Measurements from ENCODE around the gene TRIM8. TPM values are rescaled to one million over a fixed set of nuclear protein-coding genes. Genes with fewer than 3 reads are reported as not detected.

TRIM8 gene
- total RNA-seq, 1 donor from 2014 or later = 44.4 TPM

DNA sequence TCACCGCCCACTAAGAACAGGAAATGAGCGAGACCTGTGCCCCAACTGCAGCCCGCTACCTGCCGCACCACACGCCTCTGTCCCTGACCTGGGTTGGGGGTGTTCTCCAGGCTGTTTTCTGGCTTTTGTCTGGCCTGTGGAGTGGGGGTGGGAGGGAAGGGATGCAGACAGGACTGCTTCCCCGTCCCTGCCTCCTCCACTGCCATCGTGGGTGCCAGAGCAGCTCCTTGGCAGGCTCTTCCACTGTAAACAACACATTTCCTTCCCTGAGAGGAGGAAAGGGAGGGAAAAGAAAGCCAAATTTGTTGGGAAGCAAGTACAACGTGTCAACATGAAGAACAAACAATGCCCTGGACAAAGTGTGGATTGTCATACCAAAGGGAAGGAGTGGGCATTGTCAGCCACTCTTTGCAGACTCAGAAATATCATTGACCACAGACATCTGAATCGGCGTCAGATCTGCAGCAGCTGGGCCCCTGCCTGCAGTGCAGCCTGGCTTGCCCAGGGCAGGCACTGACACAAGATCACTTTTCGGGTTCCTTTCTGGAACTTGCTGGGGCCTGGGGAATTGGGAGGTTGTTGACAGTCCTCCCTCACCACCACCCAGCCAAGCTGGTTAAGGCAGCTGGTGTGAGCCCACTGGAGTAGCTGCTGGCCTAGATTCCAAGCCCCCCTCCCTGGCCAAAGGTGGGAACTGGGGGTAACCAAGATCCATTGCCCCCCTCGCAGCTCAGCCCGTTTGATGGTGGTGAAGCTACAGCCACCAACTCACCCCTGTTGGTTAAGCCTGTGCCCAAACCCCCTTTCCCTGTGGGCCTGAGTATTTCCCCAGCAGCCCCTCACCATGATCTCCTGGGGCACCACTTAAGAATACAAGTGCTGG, 22.6 kb upstream of the TRIM8 start:
- H3K36me3 ChIP-seq (ENCODE audit: control insufficient read depth in 3 of 3, insufficient read depth in 3 of 3, low read length in 3 of 3) = peaks cover 0 to 9% (median 0%) of the 10 kb centered on the region in 3 donors

DNA sequence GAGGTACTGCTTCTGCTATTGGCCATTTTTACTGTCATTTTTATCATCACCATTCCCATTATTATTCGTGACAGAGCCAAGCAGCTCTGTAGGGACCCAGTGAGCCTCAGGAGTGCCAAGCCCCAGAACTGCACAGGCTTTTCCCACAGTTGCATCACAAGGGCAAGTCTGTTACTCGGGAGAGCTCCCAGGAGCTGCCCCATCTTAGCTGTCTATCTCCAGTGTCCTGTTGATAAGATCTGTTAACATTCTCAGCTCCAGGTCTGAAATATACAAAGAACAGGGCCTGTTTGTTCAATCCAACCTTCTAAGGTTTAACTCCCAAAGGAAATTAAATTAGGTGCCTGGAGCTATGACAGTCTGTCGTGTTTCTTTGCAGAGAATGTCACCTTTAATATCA, 20.2 kb upstream of the TRIM8 start:
- H3K36me3 ChIP-seq (ENCODE audit: control insufficient read depth in 3 of 3, insufficient read depth in 3 of 3, low read length in 3 of 3) = no peaks in the 10 kb centered on the region
- peaks cover 72 to 79% (median 79%) of the 10 kb centered on the region in 3 donors for H3K4me1 ChIP-seq (ENCODE audit: control insufficient read depth in 3 of 3, insufficient read depth in 3 of 3, low read length in 3 of 3)
- H3K4me3 ChIP-seq (ENCODE audit: low read length in 3 of 3) = no peak overlapping the region
- no peak overlapping the region for H3K27ac ChIP-seq (ENCODE audit: low read depth, low read length)
- H3K9ac ChIP-seq (ENCODE audit: low read depth in 1 of 3, low read length in 3 of 3) = no peak overlapping the region
- H3K9me3 ChIP-seq (ENCODE audit: control insufficient read depth in 3 of 3, low read length in 3 of 3) = no peaks in the 10 kb centered on the region
- no peaks in the 10 kb centered on the region for H3K27me3 ChIP-seq (ENCODE audit: control insufficient read depth in 3 of 3, insufficient read depth in 3 of 3, low read length in 3 of 3)

More for the DNA sequence above, 22.6 kb upstream of the TRIM8 start:
- peak overlapping the region; percentile 16 to 51 (median 29) for H3K9ac ChIP-seq (ENCODE audit: low read depth in 1 of 3, low read length in 3 of 3)
- H3K9me3 ChIP-seq (ENCODE audit: control insufficient read depth in 3 of 3, low read length in 3 of 3) = no peaks in the 10 kb centered on the region
- no peaks in the 10 kb centered on the region for H3K27me3 ChIP-seq (ENCODE audit: control insufficient read depth in 3 of 3, insufficient read depth in 3 of 3, low read length in 3 of 3)
- peaks cover 71 to 79% (median 76%) of the 10 kb centered on the region in 3 donors for H3K4me1 ChIP-seq (ENCODE audit: control insufficient read depth in 3 of 3, insufficient read depth in 3 of 3, low read length in 3 of 3)
- peak overlapping the region; percentile 69 for H3K27ac ChIP-seq (ENCODE audit: low read depth, low read length)
- peak overlapping the region in 1 of 3 donors; percentile 9 for H3K4me3 ChIP-seq (ENCODE audit: low read length in 3 of 3)

DNA sequence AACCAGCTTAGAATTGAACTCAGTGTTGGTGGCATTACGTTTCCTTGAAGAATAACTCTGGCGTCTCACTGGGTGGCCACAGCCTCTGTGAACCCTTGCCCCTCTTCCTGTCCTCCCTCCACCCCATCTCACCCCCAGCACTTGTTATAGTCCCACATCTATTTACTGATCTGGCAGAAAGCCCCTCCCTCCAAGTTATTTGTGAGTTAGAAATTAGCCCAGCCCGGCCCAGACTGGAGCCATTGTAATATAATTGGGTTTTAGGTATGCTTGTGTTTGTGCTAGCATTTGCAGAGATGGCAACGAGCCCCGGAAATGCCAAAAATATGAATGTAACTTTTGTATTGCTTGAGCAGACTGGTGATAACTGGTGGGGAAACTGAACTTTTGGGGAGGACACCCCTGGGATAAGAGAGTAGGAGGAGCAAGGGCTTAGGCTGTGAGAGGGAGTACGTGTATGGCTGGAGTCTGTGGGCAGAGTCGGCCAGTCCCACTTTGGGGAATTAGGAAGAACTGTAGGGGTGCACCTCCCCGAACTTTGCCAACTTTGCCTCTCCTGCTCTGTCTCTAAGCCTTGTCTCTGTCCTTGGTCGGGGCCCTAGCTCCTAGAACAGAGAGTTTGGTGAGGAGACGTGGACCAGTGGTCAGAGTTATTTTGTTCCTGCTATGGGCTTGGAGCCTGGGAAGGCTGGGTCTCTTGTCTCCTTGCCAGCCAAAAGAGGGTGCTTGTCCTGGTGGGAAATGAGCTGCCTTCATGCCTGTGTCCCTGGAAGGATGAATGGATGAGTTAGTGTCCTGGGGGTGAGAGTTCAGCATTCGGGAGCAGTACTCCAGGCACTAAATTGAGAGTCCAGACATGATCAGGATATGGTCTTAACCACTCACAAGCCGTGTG, 19.3 kb upstream of the TRIM8 start:
- Histone ChIP-seq H3K4me1 (ENCODE audit: control insufficient read depth in 3 of 3, insufficient read depth in 3 of 3, low read length in 3 of 3) (peaks cover 69 to 79% (median 75%) of the 10 kb centered on the region in 3 donors), H3K4me3 (ENCODE audit: low read length in 3 of 3) (no peak overlapping the region), H3K36me3 (ENCODE audit: control insufficient read depth in 3 of 3, insufficient read depth in 3 of 3, low read length in 3 of 3) (no peaks in the 10 kb centered on the region), H3K9ac (ENCODE audit: low read depth in 1 of 3, low read length in 3 of 3) (no peak overlapping the region), H3K27ac (ENCODE audit: low read depth, low read length) (no peak overlapping the region), H3K9me3 (ENCODE audit: control insufficient read depth in 3 of 3, low read length in 3 of 3) (no peaks in the 10 kb centered on the region), H3K27me3 (ENCODE audit: control insufficient read depth in 3 of 3, insufficient read depth in 3 of 3, low read length in 3 of 3) (no peaks in the 10 kb centered on the region)

DNA sequence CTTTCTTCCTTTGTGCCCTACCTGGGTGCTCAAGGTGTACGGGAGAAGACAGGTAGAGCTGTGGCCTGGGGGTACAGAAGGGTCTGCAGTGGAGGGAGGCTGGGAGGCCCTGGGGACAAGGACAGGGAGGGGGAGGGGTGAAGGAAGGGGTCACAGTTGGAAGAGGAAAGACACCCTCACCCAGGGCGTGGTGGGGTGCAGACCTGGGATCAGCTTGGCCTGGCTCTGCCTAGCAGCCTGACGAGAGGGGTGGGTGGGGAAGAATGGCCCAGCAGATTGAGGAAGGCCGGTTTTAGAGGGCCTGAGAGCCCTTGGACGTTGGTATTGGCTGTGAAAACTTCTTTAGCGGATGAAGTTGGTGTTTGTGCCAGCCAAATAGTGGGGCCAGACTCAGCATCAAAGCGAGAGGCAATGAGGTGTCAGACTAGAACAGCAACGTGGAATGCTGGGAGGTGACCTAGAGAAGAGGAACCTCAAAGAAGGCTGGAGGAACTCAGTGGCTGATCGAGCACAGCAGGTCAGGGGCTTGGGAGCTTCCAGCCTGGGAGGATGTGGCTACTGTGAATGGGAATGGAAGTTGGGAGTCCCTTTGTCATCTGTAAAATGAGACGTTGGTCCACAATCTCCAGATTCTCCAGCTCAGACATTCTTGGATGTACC, 18.1 kb upstream of the TRIM8 start:
- peak overlapping the region in 1 of 3 donors; percentile 6 for H3K4me3 ChIP-seq (ENCODE audit: low read length in 3 of 3)
- H3K9ac ChIP-seq (ENCODE audit: low read depth in 1 of 3, low read length in 3 of 3) = peak overlapping the region in 1 of 3 donors; percentile 51
- peaks cover 0 to 5% (median 0%) of the 10 kb centered on the region in 3 donors for H3K36me3 ChIP-seq (ENCODE audit: control insufficient read depth in 3 of 3, insufficient read depth in 3 of 3, low read length in 3 of 3)
- H3K27ac ChIP-seq (ENCODE audit: low read depth, low read length) = peak overlapping the region; percentile 85
- H3K27me3 ChIP-seq (ENCODE audit: control insufficient read depth in 3 of 3, insufficient read depth in 3 of 3, low read length in 3 of 3) = no peaks in the 10 kb centered on the region
- H3K4me1 ChIP-seq (ENCODE audit: control insufficient read depth in 3 of 3, insufficient read depth in 3 of 3, low read length in 3 of 3) = peaks cover 64 to 75% (median 66%) of the 10 kb centered on the region in 3 donors
- no peaks in the 10 kb centered on the region for H3K9me3 ChIP-seq (ENCODE audit: control insufficient read depth in 3 of 3, low read length in 3 of 3)

DNA sequence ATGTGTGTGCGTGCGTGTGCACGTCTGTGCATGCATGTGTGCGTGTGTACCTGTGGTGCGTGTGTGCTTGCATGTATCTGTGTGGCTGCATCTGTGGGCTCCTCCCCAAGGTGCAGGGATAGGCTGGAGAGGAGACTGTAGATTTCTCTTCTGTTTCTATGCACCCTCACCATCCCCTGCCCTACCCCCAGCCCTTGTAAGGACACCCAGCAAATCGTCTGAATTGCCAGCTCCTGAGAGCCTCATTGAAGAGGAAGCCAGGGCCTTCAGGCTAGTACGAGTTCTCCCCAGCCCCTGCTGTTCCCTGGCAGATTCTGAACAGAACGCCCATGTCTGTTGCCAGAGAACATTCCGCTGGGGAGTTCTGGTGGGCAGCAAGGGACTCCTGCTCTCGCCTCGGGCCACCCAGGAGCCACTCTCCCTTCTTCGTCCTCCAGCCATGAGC, 17.0 kb upstream of the TRIM8 start:
- Histone ChIP-seq H3K4me3 (ENCODE audit: low read length in 3 of 3) (peak overlapping the region; percentile 13 to 32 (median 27)), H3K9me3 (ENCODE audit: control insufficient read depth in 3 of 3, low read length in 3 of 3) (no peaks in the 10 kb centered on the region), H3K27me3 (ENCODE audit: control insufficient read depth in 3 of 3, insufficient read depth in 3 of 3, low read length in 3 of 3) (no peaks in the 10 kb centered on the region), H3K36me3 (ENCODE audit: control insufficient read depth in 3 of 3, insufficient read depth in 3 of 3, low read length in 3 of 3) (peaks cover 0 to 5% (median 3%) of the 10 kb centered on the region in 3 donors), H3K9ac (ENCODE audit: low read depth in 1 of 3, low read length in 3 of 3) (peak overlapping the region; percentile 52 to 77 (median 61)), H3K27ac (ENCODE audit: low read depth, low read length) (peak overlapping the region; percentile 85), H3K4me1 (ENCODE audit: control insufficient read depth in 3 of 3, insufficient read depth in 3 of 3, low read length in 3 of 3) (peaks cover 65 to 75% (median 66%) of the 10 kb centered on the region in 3 donors)

DNA sequence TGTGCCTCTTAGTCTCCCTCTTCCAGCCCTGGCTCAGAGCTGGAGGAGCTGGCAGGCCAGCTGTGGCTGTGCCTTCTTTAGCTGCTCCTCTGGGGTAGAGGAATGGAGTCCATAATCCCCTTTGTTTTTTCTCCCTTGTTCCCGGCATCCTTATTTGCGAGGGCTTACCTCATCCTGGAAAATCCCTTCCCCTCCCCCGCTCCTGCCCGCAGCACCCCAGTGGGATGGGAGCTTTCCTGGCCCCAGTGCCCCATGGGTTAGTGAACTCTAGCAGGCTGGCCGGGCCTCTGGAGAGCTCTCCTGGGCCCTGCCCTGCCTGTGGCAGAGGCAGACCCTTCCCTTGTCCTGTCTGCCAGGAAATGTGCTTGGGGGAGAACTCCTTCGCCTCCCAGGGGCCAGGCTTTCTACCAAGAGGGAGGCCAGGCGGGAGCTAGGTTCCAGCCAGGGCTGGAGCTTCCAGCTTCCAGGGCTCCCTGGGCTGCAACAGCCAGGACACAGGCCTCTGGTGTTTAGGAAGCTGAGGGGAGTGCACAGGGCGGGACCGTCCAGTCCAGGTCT, 16.5 kb upstream of the TRIM8 start:
- H3K36me3 ChIP-seq (ENCODE audit: control insufficient read depth in 3 of 3, insufficient read depth in 3 of 3, low read length in 3 of 3) = peaks cover 0 to 5% (median 3%) of the 10 kb centered on the region in 3 donors
- H3K4me1 ChIP-seq (ENCODE audit: control insufficient read depth in 3 of 3, insufficient read depth in 3 of 3, low read length in 3 of 3) = peaks cover 70 to 80% (median 71%) of the 10 kb centered on the region in 3 donors
- peak overlapping the region; percentile 52 to 77 (median 61) for H3K9ac ChIP-seq (ENCODE audit: low read depth in 1 of 3, low read length in 3 of 3)
- no peaks in the 10 kb centered on the region for H3K9me3 ChIP-seq (ENCODE audit: control insufficient read depth in 3 of 3, low read length in 3 of 3)
- H3K27me3 ChIP-seq (ENCODE audit: control insufficient read depth in 3 of 3, insufficient read depth in 3 of 3, low read length in 3 of 3) = no peaks in the 10 kb centered on the region
- peak overlapping the region; percentile 13 to 32 (median 27) for H3K4me3 ChIP-seq (ENCODE audit: low read length in 3 of 3)
- peak overlapping the region; percentile 85 for H3K27ac ChIP-seq (ENCODE audit: low read depth, low read length)

DNA sequence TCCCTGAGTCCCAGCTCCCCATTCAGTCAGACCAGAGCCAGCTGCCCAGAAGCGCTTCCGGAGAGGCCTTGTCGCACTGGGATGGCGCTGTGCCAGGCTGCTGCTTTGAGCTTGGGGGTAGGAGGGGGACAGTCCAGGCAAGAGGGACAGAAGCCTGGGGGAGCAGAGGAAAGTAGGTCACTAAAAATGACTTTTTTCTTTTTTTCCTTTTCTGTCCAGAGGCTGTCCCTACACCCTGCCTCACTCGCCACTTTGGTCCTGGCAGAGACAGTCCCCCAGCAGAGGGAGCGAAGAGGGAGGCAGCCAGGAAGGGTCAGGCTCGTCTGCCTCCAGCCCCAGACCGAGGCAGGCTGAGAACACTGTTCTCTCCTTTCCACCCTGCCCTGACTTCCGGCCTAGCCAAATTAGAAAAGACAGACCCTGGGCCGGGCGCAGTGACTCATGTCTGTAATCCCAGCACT, 15.8 kb upstream of the TRIM8 start:
- Histone ChIP-seq H3K9me3 (ENCODE audit: control insufficient read depth in 3 of 3, low read length in 3 of 3) (no peaks in the 10 kb centered on the region), H3K4me1 (ENCODE audit: control insufficient read depth in 3 of 3, insufficient read depth in 3 of 3, low read length in 3 of 3) (peaks cover 77 to 86% (median 77%) of the 10 kb centered on the region in 3 donors), H3K4me3 (ENCODE audit: low read length in 3 of 3) (no peak overlapping the region), H3K27ac (ENCODE audit: low read depth, low read length) (peak overlapping the region; percentile 85), H3K36me3 (ENCODE audit: control insufficient read depth in 3 of 3, insufficient read depth in 3 of 3, low read length in 3 of 3) (peaks cover 0 to 5% (median 3%) of the 10 kb centered on the region in 3 donors), H3K27me3 (ENCODE audit: control insufficient read depth in 3 of 3, insufficient read depth in 3 of 3, low read length in 3 of 3) (no peaks in the 10 kb centered on the region), H3K9ac (ENCODE audit: low read depth in 1 of 3, low read length in 3 of 3) (peak overlapping the region; percentile 25 to 77 (median 29))

DNA sequence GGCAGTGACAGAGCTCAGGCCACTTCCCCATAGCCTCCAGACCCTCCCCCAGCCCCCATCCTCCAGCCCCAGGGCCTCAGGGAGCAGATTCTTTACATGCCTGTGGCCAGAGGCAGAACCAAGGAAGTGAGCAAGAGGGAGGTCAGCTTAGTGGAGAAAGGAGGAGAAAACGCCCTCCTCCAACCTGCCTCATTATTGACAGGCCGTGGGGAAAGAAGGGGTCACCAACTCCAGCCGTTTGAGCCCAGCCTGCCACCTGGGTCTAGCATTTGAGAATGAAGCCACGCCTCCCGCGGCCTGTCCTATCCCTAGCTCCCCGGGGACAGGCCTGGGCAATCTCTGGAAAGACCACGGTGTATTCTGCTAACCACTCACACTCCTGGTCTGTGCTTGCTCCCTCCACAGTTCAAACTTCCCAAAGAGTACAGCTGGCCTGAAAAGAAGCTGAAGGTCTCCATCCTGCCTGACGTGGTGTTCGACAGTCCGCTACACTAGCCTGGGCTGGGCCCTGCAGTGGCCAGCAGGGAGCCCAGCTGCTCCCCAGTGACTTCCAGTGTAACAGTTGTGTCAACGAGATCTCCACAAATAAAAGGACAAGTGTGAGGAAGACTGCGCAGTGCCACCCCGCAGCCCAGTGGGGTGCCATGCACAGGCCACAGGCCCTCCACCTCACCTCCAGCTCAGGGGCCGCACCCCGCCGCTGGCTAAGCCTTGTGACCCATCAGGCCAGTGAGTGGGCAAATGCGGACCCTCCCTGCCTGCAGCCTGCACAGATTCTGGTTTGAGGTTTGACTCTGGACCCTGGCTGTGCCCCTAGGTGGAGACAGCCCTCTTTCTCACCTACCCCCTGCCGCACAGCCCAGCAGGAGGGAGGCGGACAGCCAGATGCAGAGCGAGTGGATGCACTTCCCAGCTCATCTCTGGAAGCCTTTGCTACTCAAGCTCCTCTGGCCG, 14.3 kb upstream of the TRIM8 start:
- Histone ChIP-seq H3K27ac (ENCODE audit: low read depth, low read length) (peak overlapping the region; percentile 85), H3K4me3 (ENCODE audit: low read length in 3 of 3) (no peak overlapping the region), H3K4me1 (ENCODE audit: control insufficient read depth in 3 of 3, insufficient read depth in 3 of 3, low read length in 3 of 3) (peaks cover 80 to 93% (median 82%) of the 10 kb centered on the region in 3 donors), H3K36me3 (ENCODE audit: control insufficient read depth in 3 of 3, insufficient read depth in 3 of 3, low read length in 3 of 3) (peaks cover 0 to 5% (median 3%) of the 10 kb centered on the region in 3 donors), H3K9ac (ENCODE audit: low read depth in 1 of 3, low read length in 3 of 3) (peak overlapping the region in 1 of 3 donors; percentile 8), H3K9me3 (ENCODE audit: control insufficient read depth in 3 of 3, low read length in 3 of 3) (no peaks in the 10 kb centered on the region), H3K27me3 (ENCODE audit: control insufficient read depth in 3 of 3, insufficient read depth in 3 of 3, low read length in 3 of 3) (no peaks in the 10 kb centered on the region)
